Measurements from ENCODE around the gene RSPO3.

- TF ChIP-seq POLR2A (IDR thresholded peaks at IDR 0.05) (no peak), POLR2AphosphoS5 (IDR thresholded peaks at IDR 0.05) (no peak), EP300 (IDR thresholded peaks at IDR 0.05) (no peak)
- TF ChIP-seq, protein P1, sequence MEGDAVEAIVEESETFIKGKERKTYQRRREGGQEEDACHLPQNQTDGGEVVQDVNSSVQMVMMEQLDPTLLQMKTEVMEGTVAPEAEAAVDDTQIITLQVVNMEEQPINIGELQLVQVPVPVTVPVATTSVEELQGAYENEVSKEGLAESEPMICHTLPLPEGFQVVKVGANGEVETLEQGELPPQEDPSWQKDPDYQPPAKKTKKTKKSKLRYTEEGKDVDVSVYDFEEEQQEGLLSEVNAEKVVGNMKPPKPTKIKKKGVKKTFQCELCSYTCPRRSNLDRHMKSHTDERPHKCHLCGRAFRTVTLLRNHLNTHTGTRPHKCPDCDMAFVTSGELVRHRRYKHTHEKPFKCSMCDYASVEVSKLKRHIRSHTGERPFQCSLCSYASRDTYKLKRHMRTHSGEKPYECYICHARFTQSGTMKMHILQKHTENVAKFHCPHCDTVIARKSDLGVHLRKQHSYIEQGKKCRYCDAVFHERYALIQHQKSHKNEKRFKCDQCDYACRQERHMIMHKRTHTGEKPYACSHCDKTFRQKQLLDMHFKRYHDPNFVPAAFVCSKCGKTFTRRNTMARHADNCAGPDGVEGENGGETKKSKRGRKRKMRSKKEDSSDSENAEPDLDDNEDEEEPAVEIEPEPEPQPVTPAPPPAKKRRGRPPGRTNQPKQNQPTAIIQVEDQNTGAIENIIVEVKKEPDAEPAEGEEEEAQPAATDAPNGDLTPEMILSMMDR (IDR thresholded peaks at IDR 0.05) = no peak
Measured at GRCh38 chr6:127134136-127134535, 15.7 kb downstream of the RSPO3 start.

Measured in upper lobe of left lung (tissue), 4 donors.